Measurements from ENCODE around the gene NFIC.
"Not testable (repeated sequence)": the region's sequence is repeated elsewhere in the genome, so short reads cannot be mapped to it uniquely, and the experiment has no call there.

NFIC gene

DNA sequence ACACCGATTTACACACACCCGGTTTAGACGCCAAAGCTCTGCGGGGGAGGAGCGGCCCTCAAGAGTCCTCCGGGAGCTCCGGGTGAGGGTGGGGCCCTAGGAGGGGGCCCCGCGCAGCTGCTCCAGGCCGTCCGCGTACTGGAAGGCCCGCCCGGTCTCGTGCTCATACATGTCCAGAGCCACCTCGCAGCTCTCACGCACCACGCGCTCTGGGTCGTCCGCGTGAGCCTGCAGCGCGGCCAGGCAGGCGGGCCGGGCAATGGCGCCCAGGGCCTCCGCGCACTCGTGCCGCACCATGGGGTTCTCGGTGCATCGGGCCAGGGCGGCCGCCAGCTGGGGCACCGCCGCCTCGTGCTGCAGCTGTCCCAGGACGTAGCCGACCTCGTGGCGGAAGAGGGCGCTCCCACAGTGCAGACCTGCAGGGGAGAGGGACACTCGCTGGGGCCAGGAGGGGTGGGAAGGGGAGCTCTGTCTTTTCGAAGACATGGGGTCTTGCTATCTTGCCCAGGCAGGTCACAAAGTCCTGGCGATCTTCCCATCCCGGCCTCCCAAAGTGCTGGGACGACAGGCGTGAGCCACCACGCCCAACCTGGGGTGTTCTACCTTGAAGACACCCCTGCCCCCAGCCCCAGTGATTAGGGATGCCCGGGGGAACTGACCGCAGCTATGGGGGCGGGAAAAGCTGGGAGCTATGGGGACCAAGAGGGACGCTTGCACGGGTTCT lies 125.2 kb downstream of the NFIC start:
- no peak for DNase-seq (ENCODE audit: low read depth in 2 of 2)

DNA sequence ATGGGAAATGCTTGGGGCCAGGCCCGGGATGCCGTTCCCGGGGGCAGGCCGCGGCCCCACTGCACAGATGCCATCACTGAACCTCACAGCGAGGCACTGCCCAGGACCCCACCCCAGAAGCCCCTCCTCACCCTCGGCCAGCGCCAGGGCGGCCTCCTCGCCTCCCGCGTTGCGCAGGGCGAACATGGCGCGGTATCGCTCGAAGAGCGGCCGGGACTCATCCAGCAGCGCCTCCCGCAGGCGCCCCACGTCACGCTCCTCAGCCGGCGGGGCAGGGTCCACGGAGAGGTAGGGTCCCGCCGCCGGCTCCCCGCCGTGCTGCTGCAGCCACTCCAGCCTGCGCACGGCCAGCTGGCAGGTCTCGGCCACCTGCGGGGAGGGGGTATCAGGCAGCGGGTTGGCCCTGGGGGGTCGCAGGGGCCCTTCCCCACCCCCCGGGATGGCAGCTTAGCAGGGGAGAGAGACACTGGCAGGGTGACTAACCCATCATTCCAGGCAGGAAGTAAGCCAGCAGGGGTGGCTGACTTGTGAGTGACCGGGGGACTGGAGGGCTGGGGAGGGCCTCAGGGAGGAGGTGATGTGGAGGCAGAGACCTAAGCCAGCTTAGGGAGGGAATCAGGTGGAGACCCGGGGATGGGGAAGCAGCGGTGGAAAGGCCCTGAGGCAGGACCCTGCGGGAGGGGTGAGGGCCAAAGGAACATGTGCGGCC lies 125.9 kb downstream of the NFIC start:
- no peak for DNase-seq (ENCODE audit: low read depth in 2 of 2)

DNA sequence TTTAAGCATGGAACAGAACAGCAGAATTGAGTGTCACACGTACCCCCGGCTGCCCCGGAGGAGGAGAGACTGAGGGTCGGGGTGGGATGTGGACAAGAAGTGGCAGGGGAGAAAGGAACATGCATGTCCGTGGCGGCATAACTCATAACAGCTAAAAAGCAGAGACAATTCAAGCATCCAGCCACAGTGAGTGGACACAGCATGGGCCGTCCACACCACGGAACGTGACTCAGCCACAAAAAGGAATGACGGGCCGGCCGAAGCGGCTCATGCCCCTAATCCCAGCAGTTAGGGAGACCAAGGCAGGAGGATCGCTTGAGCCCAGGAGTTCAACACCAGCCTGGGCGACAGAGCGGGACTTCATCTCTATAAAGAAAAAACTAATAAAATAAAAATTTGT lies 126.5 kb downstream of the NFIC start:
- no peak for DNase-seq (ENCODE audit: low read depth in 2 of 2)

DNA sequence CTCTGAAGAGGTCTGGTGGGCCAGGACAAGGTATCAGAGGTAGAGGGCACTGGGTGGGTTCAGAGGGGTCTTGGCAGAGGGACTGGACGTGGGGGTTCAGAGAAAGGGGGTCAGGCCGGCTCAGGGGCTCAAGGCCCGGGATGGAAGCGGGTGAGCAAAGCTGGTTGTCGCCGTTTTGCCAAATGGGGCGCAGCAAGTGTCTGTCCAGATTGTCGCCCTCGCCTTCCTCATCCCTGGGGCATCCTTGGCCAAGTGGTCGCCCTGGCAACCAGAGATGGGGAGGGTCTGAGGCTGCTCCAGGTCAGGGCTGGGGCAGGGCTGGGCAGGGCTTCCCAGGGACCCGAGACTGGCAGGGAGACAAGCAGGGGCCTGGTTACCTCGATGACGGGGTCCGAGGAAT lies 127.3 kb downstream of the NFIC start:
- no peak for DNase-seq (ENCODE audit: low read depth in 2 of 2)

DNA sequence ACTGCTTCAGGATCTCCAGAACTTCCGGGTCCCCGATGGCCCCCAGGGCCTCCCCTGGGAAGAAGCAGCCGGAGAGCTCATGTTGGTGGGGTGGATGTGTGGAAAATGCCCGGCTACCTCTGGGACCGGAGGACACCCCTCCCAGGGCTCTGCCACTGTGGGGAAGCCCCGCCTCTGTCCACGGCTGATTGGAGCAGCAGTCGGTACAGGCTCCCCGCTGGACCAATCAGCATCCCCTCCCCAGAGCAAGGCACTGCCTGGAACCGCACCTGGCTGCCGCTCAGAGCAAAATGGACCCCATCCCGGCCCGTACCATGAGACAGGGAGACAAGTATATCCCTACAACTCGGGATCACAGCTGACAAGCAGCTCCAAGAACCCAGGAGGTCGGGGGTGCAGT lies 127.7 kb downstream of the NFIC start:
- no peak for DNase-seq (ENCODE audit: low read depth in 2 of 2)

DNA sequence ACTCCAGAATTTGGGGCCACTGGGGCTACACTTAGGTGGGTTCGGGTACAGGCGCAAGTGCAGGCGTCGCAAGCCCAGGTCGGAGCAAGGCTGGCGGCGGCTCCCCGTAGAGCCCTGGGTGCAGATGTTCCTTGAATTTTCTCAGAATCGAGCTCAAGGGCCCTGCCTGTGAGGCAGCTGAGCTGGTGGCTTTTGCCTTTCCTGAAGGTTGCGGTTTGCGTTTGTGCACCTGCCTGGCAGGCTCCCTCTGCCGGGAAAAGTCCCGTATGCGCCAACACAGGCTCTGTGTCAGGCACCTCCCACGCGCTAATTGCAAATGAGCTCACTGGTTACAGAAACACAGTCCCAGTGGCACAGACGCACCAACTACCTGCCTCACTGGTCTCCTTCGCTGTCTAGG lies 128.2 kb downstream of the NFIC start:
- DNase-seq (ENCODE audit: low read depth in 2 of 2): peak; percentile 50 to 52

DNA sequence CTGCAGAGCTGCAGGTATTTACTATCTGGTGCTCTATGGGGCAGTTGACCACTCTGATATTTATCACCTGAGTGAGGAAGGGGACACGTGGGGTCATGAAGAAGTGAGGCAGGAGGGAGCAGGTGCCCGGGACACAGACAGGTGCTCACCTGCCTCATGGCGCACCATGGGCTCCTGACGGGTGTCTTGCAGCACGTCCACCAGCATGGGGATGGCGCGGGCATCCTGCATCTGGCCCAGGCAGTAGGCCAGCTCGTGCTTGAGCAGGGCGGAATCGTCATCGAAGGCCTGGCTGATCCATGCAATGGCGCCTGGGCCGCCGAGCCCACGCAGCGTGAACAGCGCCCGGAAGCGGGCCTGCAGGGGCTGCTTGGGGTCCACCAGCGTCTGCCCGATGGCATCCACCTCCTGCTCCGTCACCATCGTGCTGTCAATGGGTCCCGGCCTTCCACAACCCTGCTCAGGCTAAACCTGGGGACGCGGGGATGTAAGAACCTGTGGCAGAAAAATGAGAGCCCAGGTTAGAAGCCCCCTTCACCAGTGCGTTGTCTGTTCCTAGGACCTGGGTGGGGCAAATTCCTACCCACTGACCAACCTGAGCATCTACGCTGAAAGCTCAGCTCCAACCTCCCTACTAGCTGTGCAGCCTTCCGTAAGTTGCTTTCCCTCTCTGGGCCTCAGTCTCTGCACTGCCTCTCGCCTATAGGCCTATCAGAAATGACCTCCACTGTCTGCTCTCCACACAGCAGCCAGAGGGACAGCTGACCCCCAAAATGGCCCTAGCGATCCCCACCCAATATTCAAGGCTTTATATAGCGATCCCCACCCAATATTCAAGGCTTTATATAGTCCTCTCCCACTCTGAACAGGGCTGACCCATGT lies 130.2 kb downstream of the NFIC start:
- DNase-seq (ENCODE audit: low read depth in 2 of 2): no peak

DNA sequence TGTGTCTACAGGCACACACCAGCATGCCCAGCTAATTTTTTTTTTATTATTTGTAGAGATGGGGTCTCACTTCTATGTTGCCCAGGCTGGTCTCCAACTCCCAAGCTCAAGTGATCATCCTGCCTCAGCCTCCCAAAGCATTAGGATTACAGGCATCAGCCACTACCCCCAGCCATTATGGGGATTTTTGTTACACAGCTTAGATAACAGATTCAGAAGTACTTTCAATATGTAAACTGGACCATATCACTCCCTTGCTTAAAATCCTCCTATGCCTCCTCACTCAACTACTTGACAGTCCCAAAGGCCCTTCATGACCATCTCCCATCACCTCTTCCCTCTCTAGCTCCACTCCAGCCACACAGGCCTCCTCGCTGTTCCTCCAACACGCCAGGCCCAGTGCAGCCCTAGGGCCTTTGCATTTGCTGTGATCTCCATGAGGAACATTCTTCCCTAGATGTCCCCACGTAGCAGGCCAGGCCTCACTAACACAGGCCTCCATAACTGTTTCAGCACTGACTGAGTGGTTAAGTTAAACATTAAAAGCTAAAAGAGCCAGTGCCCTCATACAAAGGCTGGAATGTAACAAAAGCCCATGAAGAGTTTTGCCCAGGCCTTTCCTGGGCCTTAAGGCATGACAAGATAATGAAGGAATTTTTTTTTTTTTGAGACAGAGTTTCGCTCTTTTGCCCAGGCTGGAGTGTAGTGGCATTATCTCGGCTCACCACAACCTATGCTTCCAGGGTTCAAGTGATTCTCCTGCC lies 131.6 kb downstream of the NFIC start:
- no peak for DNase-seq (ENCODE audit: low read depth in 2 of 2)

DNA sequence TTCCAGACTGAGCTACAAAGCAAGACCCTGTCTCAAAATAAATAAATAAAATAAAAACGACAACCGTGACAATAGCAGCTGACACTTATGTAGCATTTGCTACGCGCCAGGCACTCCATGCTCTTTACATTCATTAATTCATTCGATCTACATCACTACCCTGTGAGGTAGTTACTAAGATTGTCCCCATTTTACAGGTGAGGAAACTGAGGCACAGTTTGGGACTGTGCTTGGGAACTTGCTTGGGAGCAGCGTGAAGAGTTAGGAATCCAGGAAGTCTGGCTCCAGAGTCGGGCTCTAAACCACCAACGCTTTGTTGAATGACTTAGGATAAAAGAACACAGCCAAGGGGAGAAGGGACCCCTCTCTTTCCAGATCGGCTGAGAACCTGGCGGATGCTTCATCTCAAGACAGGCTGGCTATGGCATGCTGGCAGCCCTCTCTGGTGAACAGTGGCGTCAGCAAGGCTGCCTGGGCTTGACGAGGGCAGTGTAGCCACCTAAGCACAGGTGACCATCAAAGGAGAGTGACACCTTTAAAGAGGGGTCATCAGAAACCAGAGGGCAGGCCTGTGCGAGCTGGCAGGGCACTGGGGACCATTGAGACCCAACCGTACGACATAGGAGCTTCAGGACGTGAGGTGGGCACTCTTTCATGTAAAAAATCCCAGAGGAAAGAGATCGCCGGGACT lies 133.5 kb downstream of the NFIC start:
- no peak for DNase-seq (ENCODE audit: low read depth in 2 of 2)

DNA sequence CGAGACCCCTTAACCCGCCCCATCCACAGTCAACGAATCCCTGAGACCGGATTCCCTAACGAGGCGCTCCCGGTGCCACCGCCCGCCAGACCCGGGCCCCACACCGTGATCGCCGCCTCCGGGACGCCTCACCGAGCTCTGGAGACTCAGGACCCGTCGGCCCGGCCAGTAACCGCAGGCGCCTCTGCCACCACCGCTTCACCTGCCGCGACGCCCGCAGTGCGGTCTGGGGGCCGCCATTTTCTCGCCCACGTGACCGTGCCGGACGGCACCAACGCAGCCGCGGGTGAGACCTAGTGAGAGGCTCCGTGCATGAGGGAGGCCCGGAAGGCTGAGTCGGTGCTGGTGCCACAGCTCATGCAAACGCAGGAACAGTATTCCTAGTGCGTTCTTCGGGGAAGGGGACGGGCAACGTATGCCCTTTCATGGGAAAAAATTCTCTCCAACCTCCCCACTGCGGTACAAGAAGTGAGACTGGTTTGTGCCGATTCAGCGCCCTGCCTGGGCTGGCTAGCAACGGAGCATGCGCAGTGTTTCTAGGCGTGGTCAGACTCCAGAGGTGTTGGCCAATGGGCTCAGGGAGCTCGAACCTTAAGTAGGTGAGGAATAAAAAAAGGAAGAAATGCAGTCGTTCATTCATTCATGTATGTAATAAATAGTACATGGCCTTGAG lies 134.2 kb downstream of the NFIC start, which contains the start of gene DOHH:
Gene DOHH, minus strand, starts transcription at position 246 of the 673 bp plus-strand sequence. CDS start 3,860 bp downstream, outside the sequence.
- peak; percentile 92 to 95 for DNase-seq (ENCODE audit: low read depth in 2 of 2)

DNA sequence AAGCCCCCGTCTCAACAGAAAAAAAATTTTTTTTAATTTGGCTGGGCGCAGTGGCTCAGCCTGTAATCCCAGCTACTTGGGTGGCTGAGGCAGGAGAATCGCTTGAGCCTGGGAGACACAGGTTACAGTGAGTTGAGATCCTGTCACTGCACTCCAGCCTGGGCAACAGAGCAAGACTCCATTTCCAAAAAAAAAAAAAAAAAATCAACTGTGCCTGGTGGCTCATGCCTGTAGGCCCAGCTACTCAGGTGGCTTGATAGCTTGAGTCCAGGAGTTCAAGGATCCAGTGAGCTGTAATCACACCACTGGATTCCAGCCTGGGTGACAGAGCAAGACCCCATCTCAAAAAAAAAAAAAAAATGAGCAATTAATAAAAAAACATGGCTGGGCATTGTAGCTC lies 135.4 kb downstream of the NFIC start:
- no peak for DNase-seq (ENCODE audit: low read depth in 2 of 2)

DNA sequence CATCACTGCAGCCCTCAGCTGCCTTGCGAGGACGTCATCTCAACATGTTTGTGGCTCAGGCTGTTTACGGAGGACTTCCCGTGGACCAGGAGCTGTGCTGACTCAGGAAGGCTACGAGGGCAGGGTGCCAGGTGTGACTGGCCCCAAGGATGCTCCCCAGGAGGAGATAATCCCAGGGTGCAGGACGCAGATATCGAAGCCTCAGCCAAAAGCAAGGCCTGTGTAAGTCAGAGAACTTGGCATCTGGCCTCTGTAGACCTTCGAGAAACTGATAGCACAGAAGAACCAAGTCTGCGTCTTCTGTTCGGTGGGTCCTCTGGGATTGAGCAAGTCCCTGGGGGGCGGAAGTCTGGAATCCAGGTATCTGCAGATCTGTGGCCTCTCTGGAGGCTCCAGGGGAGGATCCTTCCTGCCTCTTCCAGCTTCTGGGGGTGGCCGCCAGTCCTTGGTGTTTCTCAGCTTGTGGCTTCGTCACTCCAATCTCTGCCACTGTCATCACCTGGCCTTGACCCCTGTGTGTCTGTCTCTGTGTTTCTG lies 136.7 kb downstream of the NFIC start:
- DNase-seq (ENCODE audit: low read depth in 2 of 2): no peak

DNA sequence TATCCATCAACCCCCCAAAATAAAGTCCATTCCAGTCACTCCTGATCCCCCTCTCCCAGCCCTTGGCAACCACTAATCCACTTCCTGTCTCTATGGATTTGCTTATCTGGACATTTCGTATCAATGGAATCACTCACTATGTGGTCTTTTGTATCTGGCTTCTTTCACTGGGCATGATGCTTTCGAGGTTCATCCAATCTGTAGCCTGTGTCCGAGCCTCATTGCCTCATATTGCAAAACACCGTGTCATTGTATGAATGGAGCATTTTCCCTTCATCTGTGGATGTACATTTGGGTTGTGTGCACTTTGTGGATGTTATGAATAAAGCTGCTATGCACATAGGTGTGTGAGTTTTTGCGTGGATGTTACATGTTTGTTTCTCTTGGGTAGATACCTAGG lies 138.4 kb downstream of the NFIC start:
- no peak for DNase-seq (ENCODE audit: low read depth in 2 of 2)

DNA sequence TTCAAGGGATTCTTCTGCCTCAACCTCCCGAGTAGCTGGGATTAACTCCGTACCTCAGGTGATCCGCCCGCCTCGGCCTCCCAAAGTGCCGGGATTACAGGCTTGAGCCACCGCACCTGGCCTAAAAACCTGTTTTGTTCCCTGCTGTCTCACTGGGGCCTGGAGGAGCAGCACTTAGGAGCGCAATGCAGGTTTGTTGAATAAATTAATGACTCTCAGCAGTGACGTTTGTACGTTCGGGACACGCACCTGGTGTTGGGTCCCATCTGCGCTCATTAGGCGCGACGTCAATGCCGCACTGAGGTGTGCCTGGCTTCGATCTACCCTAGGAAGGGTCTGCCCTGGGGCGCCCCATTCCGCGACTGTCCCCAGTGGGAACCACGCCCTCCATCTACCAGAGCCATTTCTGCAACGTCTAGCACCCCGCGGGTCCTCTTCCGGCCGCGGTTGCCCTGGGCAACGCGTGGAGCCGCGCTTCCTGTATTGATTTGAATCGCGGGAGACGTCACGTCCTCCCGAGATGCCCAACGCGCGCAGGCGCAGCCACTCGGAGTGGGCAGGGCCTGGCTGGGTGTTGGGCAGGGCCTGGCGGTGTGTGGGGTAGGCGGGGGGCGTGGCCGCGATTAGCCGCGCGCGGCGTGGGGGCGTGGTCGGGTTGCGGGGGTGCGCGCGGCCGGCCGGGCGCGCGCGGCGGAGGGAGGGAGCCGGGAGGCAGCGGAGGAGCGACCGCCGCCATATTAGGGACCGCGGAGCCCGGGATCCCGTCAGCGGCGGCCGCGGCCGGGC lies 139.4 kb downstream of the NFIC start, which contains the start of gene FZR1:
Gene FZR1, plus strand, starts transcription at position 714 of the 786 bp plus-strand sequence. CDS start 16,679 bp downstream, outside the sequence.
- peak; percentile 98 to 99 for DNase-seq (ENCODE audit: low read depth in 2 of 2)

DNA sequence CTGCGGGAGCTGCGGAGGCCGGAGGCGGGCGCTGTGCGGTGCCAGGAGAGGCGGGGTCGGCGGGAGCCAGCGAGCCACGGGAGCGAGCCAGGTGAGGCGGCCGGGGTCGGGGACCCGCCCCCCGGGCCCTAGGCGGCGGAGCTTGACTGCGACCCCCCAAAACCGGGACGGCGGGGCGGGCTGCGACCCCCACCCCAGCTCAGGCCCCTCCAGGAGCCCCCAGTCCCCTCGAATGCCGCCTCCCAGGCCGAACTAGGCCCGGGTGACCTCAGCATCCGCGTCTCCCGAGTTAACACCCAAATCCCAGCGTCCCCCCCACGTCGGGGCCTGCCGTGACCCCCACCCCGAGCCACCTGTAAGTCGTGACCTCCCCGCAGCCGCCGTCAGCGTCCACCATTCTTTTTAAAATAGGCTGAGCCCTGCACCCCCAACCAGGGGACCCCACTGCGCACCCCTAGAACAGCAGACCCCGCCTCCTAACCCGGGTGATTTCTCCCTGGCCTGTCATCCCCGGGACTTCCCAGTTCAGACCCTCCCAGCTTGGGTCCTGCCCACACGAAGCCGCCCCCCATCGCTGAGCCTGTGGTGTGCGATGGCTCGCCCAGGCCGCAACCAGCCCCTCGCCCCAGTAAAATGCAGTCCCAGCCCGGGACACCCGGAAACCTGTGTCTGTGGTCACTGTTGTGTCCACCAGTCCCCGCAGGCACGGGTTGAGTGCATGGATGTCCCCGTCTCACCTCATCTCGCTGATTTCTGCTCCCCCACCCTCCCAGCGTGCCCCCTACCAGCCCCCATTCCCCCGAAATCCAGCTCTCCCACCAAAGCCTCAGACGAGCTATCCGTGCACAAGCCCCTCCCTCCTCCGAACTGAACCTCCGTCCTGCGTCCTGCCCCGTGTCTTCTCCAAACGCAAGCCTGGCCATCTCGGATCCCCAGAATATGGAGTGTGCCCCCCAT lies 140.3 kb downstream of the NFIC start:
- DNase-seq (ENCODE audit: low read depth in 2 of 2): no peak

DNA sequence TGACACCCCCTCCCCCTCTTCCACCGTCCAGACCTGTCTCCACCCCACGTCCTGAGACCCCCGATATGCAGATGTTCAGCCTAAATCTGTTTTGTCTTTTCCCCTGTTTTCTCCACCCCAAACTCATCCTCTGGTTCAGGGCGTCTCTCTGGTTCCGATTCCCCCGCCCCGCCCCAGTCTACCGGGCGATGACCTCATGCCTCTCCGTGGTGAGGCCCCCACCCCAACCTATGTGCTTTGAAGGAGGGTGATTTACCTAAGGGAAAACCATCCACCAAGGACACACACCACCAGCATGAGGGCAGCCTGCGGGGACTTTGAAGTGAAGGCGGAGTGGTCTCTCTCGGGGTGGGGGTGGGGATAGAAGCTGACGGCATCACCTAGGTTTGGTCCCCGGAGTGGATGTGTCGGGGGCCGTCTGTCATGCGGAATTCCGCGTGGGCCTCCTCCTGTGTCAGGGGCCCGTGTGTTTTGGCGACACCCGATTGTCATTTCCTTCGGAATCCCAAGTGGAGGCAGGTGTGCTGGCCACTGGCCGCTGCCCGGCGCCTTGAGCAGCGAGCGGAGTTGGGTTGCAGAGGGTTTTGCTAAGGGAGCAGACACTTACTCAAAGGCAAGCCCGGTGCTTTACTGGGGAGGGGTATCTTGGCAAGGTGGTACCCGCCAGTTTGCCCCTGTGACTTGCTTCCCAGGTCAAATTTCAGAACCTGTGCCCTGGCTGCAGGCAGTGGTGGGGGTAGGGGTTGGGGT lies 141.2 kb downstream of the NFIC start:
- no peak for DNase-seq (ENCODE audit: low read depth in 2 of 2)

DNA sequence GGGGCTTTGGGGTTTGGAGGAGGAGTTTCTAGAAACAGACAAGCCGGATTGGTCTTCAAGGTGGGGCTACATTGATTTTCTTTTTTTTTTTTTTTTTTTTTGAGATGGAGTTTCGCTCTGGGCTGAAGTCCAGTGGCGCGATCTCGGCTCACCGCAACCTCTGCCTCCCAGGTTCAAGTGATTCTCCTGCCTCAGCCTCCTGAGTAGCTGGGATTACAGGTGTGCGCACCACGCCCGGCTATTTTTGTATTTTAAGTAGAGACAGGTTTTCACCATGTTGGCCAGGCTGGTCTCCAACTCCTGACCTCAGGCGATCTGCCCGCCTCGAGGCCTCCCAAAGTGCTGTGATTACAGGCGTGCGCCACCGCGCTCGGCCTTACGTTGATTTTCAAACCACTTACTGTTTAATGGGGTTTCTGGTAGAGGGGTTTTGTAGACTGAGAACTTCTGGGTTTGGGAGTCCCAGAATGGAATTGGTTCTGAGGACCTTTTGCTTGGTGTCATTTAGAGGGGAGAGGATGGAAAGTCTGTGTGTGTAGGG lies 141.8 kb downstream of the NFIC start:
- not testable (repeated sequence) for DNase-seq (ENCODE audit: low read depth in 2 of 2)

All from activated CD4-positive, alpha-beta T cell treated with anti-CD3 and anti-CD28 coated beads for 24 hours (primary cell).